C4-2B (cell line): Measurements from ENCODE around the gene KREMEN1.

ENCODE experiments used
- H3K27ac ChIP-seq: fragments of 450-650 bp; 2 replicates; pipeline ENCODE4 v1.5.1; 2017
- ZFX ChIP-seq: fragments of 450-650 bp; IDR thresholded peaks from 2 replicates; pipeline ENCODE4 v1.6.1; 2017
- TF ChIP-seq, protein P1 (sequence below): fragments of 450-650 bp; conservative IDR thresholded peaks from 2 replicates; pipeline ENCODE4 v1.5.1; 2017; ENCODE audit warnings: mild to moderate bottlenecking

KREMEN1 gene

DNA sequence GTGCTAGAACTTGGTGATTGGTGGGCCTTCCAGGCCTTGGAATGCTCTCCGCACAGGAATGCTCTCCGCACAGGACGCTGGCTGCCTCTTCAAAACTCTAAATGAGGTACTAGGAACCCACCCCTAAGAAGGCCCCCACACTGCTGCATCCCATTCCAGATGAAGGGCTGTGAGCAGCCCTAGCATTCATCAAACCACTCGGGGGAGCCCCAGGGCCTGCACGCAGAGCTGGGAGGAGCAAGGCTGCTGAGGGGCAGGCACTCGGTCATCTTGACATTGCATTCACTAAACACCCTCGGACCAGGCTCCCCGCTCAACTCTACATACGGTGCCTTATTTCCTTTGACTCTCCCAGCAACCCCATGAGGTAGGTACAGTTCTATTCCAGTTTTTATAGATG is 83.7 kb downstream of the KREMEN1 start:
- no peak for TF ChIP-seq ZFX
- TF ChIP-seq, protein P1, sequence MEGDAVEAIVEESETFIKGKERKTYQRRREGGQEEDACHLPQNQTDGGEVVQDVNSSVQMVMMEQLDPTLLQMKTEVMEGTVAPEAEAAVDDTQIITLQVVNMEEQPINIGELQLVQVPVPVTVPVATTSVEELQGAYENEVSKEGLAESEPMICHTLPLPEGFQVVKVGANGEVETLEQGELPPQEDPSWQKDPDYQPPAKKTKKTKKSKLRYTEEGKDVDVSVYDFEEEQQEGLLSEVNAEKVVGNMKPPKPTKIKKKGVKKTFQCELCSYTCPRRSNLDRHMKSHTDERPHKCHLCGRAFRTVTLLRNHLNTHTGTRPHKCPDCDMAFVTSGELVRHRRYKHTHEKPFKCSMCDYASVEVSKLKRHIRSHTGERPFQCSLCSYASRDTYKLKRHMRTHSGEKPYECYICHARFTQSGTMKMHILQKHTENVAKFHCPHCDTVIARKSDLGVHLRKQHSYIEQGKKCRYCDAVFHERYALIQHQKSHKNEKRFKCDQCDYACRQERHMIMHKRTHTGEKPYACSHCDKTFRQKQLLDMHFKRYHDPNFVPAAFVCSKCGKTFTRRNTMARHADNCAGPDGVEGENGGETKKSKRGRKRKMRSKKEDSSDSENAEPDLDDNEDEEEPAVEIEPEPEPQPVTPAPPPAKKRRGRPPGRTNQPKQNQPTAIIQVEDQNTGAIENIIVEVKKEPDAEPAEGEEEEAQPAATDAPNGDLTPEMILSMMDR: no peak

DNA sequence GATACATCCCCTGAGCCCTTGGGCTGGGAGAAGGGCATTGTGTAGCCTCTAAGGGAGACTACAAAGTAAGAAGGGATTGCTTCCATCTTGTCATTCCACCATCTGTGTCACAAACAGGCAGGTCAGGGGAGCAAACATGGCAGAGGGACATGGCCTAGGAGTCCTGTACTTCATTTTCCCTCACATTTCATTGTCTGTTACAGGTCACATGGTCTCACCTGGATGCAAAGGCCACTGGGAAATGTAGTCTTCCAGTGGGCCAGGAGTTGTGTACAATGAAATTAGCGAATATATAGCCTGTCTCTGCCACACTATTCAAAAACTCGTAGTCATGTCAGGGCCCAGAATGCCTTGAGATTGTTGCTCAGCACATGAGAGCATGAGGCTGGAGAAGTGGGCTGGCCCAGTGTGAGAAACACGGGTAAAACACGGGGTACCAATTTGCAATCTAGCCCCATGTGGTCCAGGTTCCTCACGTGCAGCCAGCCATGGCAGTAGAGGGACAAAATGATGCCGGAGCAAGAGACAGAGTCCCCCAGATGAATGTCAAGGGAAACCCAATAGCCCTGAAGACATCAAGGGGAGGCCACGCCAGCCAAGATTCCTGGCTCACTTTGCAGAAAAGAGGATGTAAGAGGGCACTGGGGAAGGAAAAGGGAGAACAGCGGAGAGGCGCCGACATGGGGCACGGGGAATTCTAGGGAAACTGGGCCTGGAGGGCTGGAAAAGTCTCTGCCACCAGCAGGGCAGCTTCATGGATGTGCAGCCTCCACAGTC is 85.1 kb downstream of the KREMEN1 start:
- TF ChIP-seq, protein P1: no peak
- no peak for TF ChIP-seq ZFX
- no peak overlapping the region for H3K27ac ChIP-seq

More for the DNA sequence above, 83.7 kb downstream of the KREMEN1 start:
- H3K27ac ChIP-seq: no peak overlapping the region

GRCh38 chr22:29158546-29158945 is 85.7 kb downstream of the KREMEN1 start:
- no peak for TF ChIP-seq ZFX
- TF ChIP-seq, protein P1: no peak
- H3K27ac ChIP-seq: no peak overlapping the region

DNA sequence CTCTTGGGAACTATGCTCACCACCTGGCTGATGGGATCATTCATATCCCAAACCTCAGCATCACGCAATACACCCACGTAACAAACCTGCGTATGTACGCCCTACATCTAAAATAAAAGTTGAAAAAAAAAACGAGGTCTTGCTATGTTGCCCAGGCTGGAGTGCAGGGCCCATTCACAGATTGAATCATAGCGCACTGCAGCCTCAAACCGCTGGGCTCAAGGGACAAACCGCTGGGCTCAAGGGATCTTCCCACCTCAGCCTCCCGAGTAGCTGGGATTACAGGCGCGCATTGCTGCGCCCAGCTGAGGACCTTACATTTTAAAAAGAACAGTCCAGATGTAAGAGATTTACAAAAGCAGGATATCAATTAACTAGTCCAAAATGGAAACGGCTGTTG is 91.0 kb downstream of the KREMEN1 start:
- no peak overlapping the region for H3K27ac ChIP-seq
- TF ChIP-seq ZFX: no peak
- TF ChIP-seq, protein P1: no peak

DNA sequence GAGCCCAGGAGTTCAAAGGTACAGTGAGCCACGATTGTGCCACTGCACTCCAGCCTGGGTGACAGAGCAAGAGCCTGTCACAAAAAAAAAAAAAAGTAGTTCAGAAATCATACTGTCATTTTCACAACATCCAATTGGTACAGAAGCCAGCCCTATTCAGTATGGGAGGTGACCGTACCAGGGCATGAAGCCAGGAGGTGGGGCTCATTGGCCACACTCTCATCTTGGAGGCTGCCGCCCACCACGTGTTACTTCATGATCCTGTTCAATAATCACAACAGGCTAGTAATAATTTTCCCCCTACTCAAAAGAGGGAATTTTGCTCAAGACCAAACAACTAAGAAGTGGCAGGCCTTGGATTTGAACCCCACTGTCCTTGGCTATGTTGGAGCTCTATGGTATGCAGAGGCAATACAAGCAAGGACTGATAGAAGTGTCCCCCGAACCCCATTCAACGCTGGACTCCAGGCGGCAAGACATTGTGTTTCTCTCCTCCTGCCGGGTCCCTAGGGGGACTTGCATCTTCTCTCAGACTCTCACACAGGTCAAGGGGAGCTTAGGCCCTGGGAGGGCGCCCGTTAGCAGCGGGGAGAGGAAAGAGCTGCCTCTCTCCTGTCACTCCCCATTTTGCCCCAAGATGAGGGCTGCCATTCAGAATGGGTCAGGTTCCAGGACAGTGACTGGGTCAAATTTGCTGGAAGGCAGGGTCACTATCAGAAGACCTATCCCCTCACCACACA is 92.7 kb downstream of the KREMEN1 start:
- H3K27ac ChIP-seq: no peak overlapping the region
- TF ChIP-seq, protein P1: no peak
- no peak for TF ChIP-seq ZFX

- H3K27ac ChIP-seq: no peak overlapping the region
- no peak for TF ChIP-seq ZFX
- TF ChIP-seq, protein P1: no peak
These were observed 93.3 kb downstream of the KREMEN1 start for GRCh38 chr22:29166180-29166579.
